ENCODE data around the gene ONECUT2.

The ONECUT2 gene

DNA sequence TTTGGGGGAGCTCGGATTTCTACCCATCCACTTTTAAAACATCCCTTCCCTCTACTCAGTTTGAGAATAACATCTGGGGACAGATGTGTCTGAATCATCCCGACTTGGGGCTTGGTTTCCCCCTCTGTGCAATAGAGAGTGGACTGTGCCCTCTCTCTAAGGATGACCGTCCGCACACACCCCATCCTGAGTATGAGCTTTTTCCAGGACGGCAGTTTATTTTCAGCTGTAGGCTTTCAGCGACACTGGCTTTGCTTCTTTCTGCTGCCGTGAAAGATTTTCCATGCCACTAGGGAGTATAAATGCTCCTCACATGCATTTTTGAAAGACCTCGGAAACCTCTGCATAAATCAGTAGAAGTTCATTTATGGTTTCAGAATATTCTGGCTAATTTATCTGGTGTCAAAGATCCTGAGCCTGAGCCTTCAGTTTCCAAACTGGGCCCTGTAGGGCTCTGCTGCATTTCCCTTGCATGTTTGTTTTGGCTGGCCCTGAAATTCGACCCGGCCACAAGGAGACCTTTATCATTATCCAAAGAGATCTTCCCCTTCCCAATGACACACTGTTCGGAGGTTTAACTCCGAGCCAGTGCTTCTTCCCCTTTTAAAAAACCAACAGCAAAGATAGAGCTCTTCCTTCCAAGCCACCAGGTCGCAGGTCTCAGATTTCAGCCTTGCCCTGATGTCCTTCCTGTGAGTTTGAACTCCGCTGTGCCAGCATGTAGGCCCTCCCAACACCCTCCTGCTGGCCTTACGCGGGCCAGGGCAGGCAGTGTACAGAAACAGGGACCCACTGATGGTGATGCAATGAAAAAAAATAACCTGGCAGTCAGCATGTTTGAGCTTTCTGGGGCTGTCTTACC is 98.1 kb downstream of the ONECUT2 start:
- no peak for DNase-seq

DNA sequence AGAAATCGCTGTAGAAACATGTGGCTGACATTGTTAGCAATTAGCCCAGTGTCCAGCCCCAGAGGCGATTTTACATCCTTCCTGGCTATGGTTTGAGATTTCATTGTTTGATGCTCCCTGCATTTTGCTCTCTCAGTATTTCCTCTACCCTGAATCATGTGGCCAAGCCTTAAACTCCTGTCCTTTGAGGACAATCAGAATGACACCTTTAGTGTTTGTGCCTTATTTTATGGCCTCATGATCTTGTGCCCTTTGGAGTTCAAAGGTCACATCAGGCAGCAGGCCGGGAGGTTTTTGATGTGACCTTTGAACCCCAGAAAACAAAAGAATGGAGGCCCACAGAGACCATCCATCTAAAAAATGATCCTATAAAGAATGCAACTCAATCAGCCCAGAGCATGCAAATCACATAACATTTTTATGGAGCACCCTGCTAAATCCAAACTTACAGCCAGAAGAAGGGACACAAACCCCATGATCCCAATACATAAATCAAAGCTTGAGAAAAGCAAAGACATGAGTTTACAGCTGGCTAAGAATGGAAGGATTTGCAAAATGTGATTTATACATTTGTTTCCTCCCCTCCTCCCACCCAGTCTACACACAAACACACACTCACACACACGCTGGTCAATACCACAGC is 98.8 kb downstream of the ONECUT2 start:
- DNase-seq: no peak

DNA sequence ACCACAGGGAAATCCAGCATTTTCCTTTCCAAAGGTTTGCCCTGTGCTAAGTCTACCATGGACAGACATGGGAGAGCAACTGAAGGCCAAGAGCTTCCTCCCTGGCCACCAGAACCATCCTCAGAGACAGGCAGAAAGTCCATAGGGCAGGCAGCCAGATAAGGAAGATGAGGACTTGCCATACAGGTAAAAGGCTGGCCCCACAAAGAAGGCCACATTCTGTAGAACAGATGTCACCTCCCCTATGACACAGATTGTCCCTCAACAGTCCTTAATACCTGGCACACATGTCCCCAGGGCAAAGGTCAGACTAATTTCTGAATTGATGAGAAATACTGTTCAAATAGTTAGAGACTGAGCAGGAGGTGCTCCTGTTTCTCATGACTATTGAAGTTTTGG is 99.3 kb downstream of the ONECUT2 start:
- no peak for DNase-seq

DNA sequence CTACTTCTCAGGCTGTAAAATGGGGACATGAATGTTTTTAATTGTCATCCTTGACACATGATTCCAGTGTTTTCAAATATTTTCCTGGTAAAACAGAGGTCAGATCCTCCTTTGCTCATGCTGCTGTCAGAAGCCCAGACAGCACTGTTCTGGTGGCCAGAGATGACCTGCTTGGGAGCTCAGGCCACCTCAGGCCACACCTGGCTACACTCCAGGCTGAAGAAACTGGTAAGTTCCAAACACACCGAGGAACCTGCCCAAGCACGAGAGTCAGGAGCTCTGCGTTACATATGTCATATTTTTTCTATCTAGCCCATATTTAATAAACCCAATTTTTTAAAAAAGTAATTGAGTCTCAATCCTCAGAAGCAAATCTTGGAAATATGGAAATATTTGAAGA is 103.4 kb downstream of the ONECUT2 start:
- no peak for DNase-seq

DNA sequence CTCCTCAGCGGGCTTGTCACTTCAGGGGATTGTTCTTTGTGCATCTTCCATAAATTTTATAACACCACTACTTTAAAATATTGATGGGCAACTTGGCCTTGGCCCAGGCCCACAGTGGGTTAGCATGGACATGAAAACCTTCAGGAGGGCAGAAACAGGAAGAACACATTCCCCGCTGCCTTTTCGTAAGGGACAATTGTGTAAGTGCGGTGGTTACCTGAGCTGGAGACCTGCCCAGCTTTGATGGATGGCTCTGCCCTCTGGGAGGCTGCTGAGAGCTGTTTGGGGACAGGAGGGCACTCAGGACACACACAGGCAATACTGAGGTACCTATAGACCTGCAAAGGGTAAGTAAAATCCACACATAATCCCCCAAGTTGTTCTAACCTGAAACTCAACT is 104.5 kb downstream of the ONECUT2 start:
- no peak for DNase-seq

All from DMS79 (cell line).